ENCODE data around the gene WWTR1. TPM values are rescaled to one million over a fixed set of nuclear protein-coding genes. Genes with fewer than 3 reads are reported as not detected.

WWTR1 gene
- total and polyA plus RNA-seq, 2 of the 8 experiments (the other 6 are each of a cell fraction or from before 2014, with no cell fraction given): 15.7 to 18.6 TPM

- no peaks in the 10 kb centered on the region for H4K20me1 ChIP-seq (replicated peaks in 1 of 2; ENCODE audit: control insufficient read depth in 1 of 2, insufficient read depth in 2 of 2, low read length in 2 of 2)
- H3K9ac ChIP-seq (replicated peaks in 1 of 4; ENCODE audit: extremely low read depth in 1 of 4, low read depth in 3 of 4, low read length in 3 of 4): no peak overlapping the region
- H4K5ac ChIP-seq (ENCODE audit: insufficient read length, low read depth, low read length): no peak overlapping the region
- no peak overlapping the region for H3K18ac ChIP-seq (ENCODE audit: extremely low read depth, low read length)
- no peak for FAIRE-seq
- no peak overlapping the region for H4K8ac ChIP-seq (ENCODE audit: extremely low read depth, insufficient read depth, low read length)
- H3K4me3 ChIP-seq (ENCODE audit: extremely low read depth in 1 of 4, insufficient read depth in 2 of 4, low read depth in 3 of 4, low read length in 4 of 4): no peak overlapping the region
- no peak overlapping the region for H2AFZ ChIP-seq (ENCODE audit: low read length)
- H2BK12ac ChIP-seq (ENCODE audit: low read depth, low read length): no peak overlapping the region
- H3K4me1 ChIP-seq (replicated peaks in 1 of 4; ENCODE audit: control insufficient read depth in 3 of 4, insufficient read depth in 4 of 4, low read length in 3 of 4): peaks cover under 1 to 6% (median 3%) of the 10 kb centered on the region in 4 experiments; a peak in 5 of 7 replicates
- H3K9me3 ChIP-seq (ENCODE audit: insufficient read depth in 2 of 2, low read depth in 1 of 2, low read length in 1 of 2): no peaks in the 10 kb centered on the region
- ChIA-PET POLR2A (ENCODE audit: partially characterized antibody) (interaction anchor here (1.0 kb wide), 1 partner anchor 12 kb away, joined by 3 read pairs; no protein-coding TSS in a partner anchor), CTCF (ENCODE audit: partially characterized antibody) (interaction anchor here (0.7 to 1.0 kb wide), 4 partner anchors 11 to 120 kb away, joined by 3 read pairs; partner anchors contain the start of gene WWTR1)
- no peak overlapping the region for H2BK5ac ChIP-seq (ENCODE audit: low read depth, low read length)
- 87% methylated on average over 4 of the region's 4 CpGs; no CpG with 5 or more reads in 1 of the 2 experiments for WGBS, 2 experiments (ENCODE audit: extremely low coverage in 1 of 2, insufficient coverage in 1 of 2, insufficient read length in 1 of 2, insufficient replicate concordance in 2 of 2, low coverage in 1 of 2, low lambda C conversion rate in 2 of 2, missing lambda C conversion rate in 1 of 2)
- H3K79me2 ChIP-seq (ENCODE audit: control insufficient read depth in 1 of 2, insufficient read depth in 2 of 2, low read length in 2 of 2): peaks cover 0 to 14% of the 10 kb centered on the region in 2 experiments; a peak in 2 of 4 replicates
- no peaks in the 10 kb centered on the region; the same call in 1 of the 2 replicates for H3K23me2 ChIP-seq (ENCODE audit: low read depth, low read length)
- no peak overlapping the region for H2BK15ac ChIP-seq (ENCODE audit: low read length)
- no peak overlapping the region for H3K56ac ChIP-seq (replicated peaks; ENCODE audit: insufficient read length, low read depth, low read length)
- peaks cover 3% of the 10 kb centered on the region; the same call in 1 of the 2 replicates for H3K79me1 ChIP-seq (ENCODE audit: low read depth, low read length)
- H3K14ac ChIP-seq (ENCODE audit: insufficient read length): no peak overlapping the region
- no peaks in the 10 kb centered on the region for H3K27me3 ChIP-seq (replicated peaks in 1 of 4; ENCODE audit: control insufficient read depth in 3 of 4, extremely low read depth in 1 of 4, insufficient read depth in 3 of 4, low read length in 3 of 4)
- DNase-seq (ENCODE audit: low read depth in 1 of 2, low spot score in 2 of 2): no peak
- H3K27ac ChIP-seq (ENCODE audit: low read depth, low read length): no peak overlapping the region
- H2AK5ac ChIP-seq (ENCODE audit: low read depth, low read length): no peak overlapping the region
- no peak overlapping the region for H3K23ac ChIP-seq (ENCODE audit: insufficient read length)
- H3K4me2 ChIP-seq (ENCODE audit: insufficient read depth in 1 of 2, low read depth in 2 of 2, low read length in 2 of 2): no peak overlapping the region
- H4K91ac ChIP-seq (replicated peaks; ENCODE audit: insufficient read length, low read length): no peak overlapping the region
- H3K36me3 ChIP-seq (ENCODE audit: control insufficient read depth in 2 of 4, insufficient read depth in 4 of 4, low read length in 3 of 4): no peaks in the 10 kb centered on the region
- H2BK20ac ChIP-seq (ENCODE audit: low read length): no peak overlapping the region
- H2BK120ac ChIP-seq (replicated peaks; ENCODE audit: low read depth, low read length): no peak overlapping the region
- no peak overlapping the region for H3K4ac ChIP-seq (replicated peaks; ENCODE audit: insufficient read length, low read depth, low read length)
- TF ChIP-seq CHD2 (IDR thresholded peaks at IDR 0.05; ENCODE audit: low read length) (no peak), CBX5 (IDR thresholded peaks at IDR 0.05; ENCODE audit: low read depth, low read length) (no peak), SP2 (IDR thresholded peaks at IDR 0.05; ENCODE audit: low read length) (no peak), HDAC2 (IDR thresholded peaks at IDR 0.05; ENCODE audit: borderline replicate concordance in 1 of 2, low read depth in 2 of 2, low read length in 2 of 2) (no peak), EGR1 (IDR thresholded peaks at IDR 0.05; ENCODE audit: borderline replicate concordance, low read depth, low read length) (no peak), SIN3A (conservative IDR thresholded peaks at IDR 0.05 in 1 of 2, IDR thresholded peaks at IDR 0.05 in 1 of 2; ENCODE audit: low read depth in 1 of 2, low read length in 2 of 2) (no peak), TAF7 (optimal IDR thresholded peaks at IDR 0.05; ENCODE audit: borderline replicate concordance, low read depth, low read length) (no peak), TBP (IDR thresholded peaks at IDR 0.05; ENCODE audit: low read depth, low read length) (no peak), EP300 (IDR thresholded peaks at IDR 0.05; ENCODE audit: borderline replicate concordance in 1 of 2, low read depth in 2 of 2, low read length in 2 of 2) (no peak), BRCA1 (IDR thresholded peaks at IDR 0.05; ENCODE audit: low read depth, low read length) (no peak)
Measured at GRCh38 chr3:149609595-149609994, 48.2 kb downstream of the WWTR1 start.
